T-helper 1 cell treated with Interleukin-12 subunit alpha and Interleukin-12 subunit beta and Interleukin-4 antibody, amounts not matched to agents 30 ng/mL and 1 ng/mL, for 36 hours (primary cell): ENCODE data around the gene PCGF3. TPM values are rescaled to one million over a fixed set of nuclear protein-coding genes. Genes with fewer than 3 reads are reported as not detected.

ENCODE experiments used
- intact Hi-C: fragments of 100-400 bp; cut with micrococcal nuclease; formaldehyde crosslinking; loops from one replicate; pipeline ENCODE4 v1.15.1; 2024
- total RNA-seq: library from RNA; stranded (reverse); gene quantifications from 2 replicates; pipeline ENCODE4 v1.2.3, GENCODE V29; 2022

PCGF3 gene
- total RNA-seq, 1 donor from 2014 or later: 43.1 TPM

GRCh38 chr4:699816-700580 is 5.6 kb upstream of the PCGF3 start:
- intact Hi-C loops: no loop called here

GRCh38 chr4:700587-701264 is 4.9 kb upstream of the PCGF3 start:
- intact Hi-C loops: no loop called here

- intact Hi-C loops: no loop called here
Observed at GRCh38 chr4:702618-703048, 3.0 kb upstream of the PCGF3 start.

GRCh38 chr4:703336-704197 is 2.1 kb upstream of the PCGF3 start:
- intact Hi-C loops: loop anchor here (2.0 kb wide), 1 partner anchor 269 kb away; the partner anchor contains the start of gene DGKQ

GRCh38 chr4:704198-704891 is 1.3 kb upstream of the PCGF3 start:
- intact Hi-C loops: loop anchor here (2.0 kb wide), 1 partner anchor 268 kb away; the partner anchor contains the start of gene DGKQ

GRCh38 chr4:704971-705277 is 708 bp upstream of the PCGF3 start:
- intact Hi-C loops: loop anchor here (1.0 to 5.0 kb wide), 12 partner anchors 21 to 876 kb away; partner anchors contain the start of genes ATP5ME, DGKQ, GAK and MYL5

GRCh38 chr4:706083-706633 is 526 bp downstream of the PCGF3 start:
- intact Hi-C loops: loop anchor here (5.0 kb wide), 1 partner anchor 584 kb away; the partner anchor contains the start of gene ZNF718

- intact Hi-C loops: loop anchor here (5.0 kb wide), 1 partner anchor 585 kb away; the partner anchor contains the start of gene ZNF718
Observed at GRCh38 chr4:706834-707598, 1.4 kb downstream of the PCGF3 start.

GRCh38 chr4:707929-708630 is 2.4 kb downstream of the PCGF3 start:
- intact Hi-C loops: loop anchor here (5.0 kb wide), 1 partner anchor 586 kb away; the partner anchor contains the start of gene ZNF718

GRCh38 chr4:708631-708933 is 3.0 kb downstream of the PCGF3 start:
- intact Hi-C loops: loop anchor here (5.0 kb wide), 1 partner anchor 586 kb away; the partner anchor contains the start of gene ZNF718

- intact Hi-C loops: loop anchor here (5.0 kb wide), 1 partner anchor 587 kb away; the partner anchor contains the start of gene ZNF718
Observed at GRCh38 chr4:709348-709747, 3.7 kb downstream of the PCGF3 start.

- intact Hi-C loops: no loop called here
Observed at GRCh38 chr4:710116-710515, 4.5 kb downstream of the PCGF3 start.

- intact Hi-C loops: no loop called here
Observed at GRCh38 chr4:710916-711315, 5.3 kb downstream of the PCGF3 start.

- intact Hi-C loops: no loop called here
Observed at GRCh38 chr4:712093-712492, 6.5 kb downstream of the PCGF3 start.

- intact Hi-C loops: no loop called here
Observed at GRCh38 chr4:712916-713632, 7.4 kb downstream of the PCGF3 start.

- intact Hi-C loops: no loop called here
Observed at GRCh38 chr4:714087-714486, 8.5 kb downstream of the PCGF3 start.

GRCh38 chr4:717601-718320 is 12.1 kb downstream of the PCGF3 start:
- intact Hi-C loops: no loop called here

GRCh38 chr4:718460-718859 is 12.8 kb downstream of the PCGF3 start:
- intact Hi-C loops: no loop called here
